Measurements from ENCODE around the gene STAC3.

GRCh38 chr12:57261428-57261865, 10.5 kb upstream of the STAC3 start:
- TF ChIP-seq CTCF (IDR thresholded peaks at IDR 0.05) (no peak), EZH2 (IDR thresholded peaks at IDR 0.05) (no peak)

Data from neural progenitor cell (in vitro differentiated cells).